GM10248 (cell line): ENCODE measurements around the gene RFK.

Experiments used
- CTCF ChIA-PET: fragments of 300-600 bp; sonication (Branson Sonifier 250); formaldehyde crosslinking; extraction: SDS; loops from one replicate; lab custom pipeline; 2021; ENCODE audit warnings: antibody characterized with exemption; lab: Yijun Ruan, JAX
- POLR2A ChIA-PET: fragments of 350-650 bp; sonication (Branson Sonifier 250); formaldehyde crosslinking; extraction: SDS; loops from one replicate; lab custom pipeline; 2020; ENCODE audit warnings: antibody characterized with exemption; lab: Yijun Ruan, JAX
- DNase-seq: peaks from one replicate; pipeline ENCODE4 v3.0.0; 2012; ENCODE audit errors: extremely low spot score
- TF ChIP-seq, protein P1 (sequence below): IDR thresholded peaks from 2 replicates; pipeline ENCODE4 v1.5.1; 2012; ENCODE audit warnings: mild to moderate bottlenecking, low read depth; ENCODE audit errors: extremely low read depth, missing control alignments, control extremely low read depth

Gene RFK

DNA sequence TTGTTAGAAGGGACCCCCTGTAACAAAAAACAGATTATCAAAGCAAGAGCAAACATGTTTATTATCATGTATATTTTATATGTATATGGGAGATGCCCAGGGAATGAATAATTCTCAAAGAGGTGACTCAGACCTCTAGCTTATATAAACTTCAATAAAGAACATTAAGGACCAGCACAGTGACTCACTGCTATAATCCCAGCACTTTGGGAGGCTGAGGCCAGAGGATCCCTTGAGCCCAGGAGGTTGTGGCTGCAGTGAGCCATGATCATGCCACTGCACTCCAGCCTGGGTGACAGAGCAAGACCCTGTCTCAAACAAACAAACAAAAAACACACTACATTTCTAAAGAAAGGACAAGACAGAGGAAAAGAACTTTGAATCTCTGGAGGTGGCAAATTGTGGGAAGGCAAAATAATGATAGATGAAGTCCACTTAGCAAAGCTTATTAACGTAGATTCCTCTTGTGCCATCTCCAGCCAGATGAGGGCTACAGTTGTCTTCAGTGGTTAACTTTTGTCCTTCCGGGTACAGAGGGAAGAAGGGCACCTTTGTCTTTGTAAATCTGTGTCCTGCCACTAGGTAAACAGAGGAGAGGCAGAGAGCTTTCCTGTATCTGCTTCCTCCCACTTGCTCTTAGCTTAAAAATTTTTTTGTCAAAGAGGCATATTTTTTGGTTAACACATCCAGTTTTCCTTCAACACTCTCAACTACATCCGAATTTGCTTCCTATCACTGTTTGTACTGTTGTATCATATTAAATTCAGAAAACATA, 7.5 kb upstream of the RFK start:
- DNase-seq = no peak
- POLR2A ChIA-PET = no interaction called here

DNA sequence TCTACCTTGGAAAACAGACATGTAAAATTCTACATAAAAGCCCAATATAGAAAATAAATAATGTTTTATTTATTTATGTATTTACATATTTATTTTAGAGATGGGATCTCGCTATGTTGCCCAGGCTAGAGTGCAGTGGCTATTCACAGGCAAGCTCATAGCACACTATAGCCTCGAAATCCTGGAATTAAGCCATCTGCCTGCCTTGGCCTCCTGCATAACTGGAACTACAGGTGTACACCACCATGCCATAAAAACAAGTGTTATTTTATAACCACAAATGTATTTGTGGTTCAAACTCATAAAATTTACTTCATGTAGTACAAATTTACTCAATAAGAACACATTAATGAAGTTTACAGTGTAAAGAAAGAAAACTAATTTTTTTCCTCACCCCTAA, 7.0 kb upstream of the RFK start:
- CTCF ChIA-PET = interaction anchor here (0.9 to 4.0 kb wide), 9 partner anchors 16 to 304 kb away, joined by 3 to 15 read pairs (median 3); partner anchors contain the start of gene GCNT1

More for the DNA sequence above, 7.5 kb upstream of the RFK start:
- CTCF ChIA-PET = interaction anchor here (1.1 to 4.0 kb wide), 9 partner anchors 7 to 302 kb away, joined by 3 to 15 read pairs (median 4); partner anchors contain the start of genes GCNT1 and RFK
- TF ChIP-seq, protein P1, sequence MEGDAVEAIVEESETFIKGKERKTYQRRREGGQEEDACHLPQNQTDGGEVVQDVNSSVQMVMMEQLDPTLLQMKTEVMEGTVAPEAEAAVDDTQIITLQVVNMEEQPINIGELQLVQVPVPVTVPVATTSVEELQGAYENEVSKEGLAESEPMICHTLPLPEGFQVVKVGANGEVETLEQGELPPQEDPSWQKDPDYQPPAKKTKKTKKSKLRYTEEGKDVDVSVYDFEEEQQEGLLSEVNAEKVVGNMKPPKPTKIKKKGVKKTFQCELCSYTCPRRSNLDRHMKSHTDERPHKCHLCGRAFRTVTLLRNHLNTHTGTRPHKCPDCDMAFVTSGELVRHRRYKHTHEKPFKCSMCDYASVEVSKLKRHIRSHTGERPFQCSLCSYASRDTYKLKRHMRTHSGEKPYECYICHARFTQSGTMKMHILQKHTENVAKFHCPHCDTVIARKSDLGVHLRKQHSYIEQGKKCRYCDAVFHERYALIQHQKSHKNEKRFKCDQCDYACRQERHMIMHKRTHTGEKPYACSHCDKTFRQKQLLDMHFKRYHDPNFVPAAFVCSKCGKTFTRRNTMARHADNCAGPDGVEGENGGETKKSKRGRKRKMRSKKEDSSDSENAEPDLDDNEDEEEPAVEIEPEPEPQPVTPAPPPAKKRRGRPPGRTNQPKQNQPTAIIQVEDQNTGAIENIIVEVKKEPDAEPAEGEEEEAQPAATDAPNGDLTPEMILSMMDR = no peak

DNA sequence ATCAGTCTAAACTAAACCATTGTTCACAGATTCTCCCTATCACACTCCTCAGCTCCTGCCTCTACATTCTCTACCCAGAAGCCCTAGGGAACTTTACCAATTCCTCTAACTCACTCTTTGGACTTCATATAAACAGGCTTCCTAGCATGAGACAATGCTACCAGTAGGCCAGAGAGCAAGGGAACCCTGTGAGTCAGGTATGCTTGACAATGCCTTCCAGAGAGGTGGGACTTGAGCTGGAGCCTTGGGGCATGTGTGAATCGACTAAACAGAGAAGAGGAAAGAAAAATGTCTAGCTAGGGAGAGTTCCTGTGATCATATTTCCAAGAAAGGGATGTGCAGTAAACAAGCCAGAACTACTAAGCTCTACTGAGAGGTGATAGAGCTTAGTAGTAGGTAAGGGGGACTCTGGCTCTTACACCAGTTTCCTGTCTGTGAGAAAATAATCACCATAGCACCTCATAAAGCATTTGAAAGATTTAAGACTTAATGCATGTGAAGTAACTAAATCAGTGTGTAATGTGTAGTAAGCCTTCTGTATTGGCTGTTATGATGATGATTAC, 6.4 kb upstream of the RFK start:
- CTCF ChIA-PET = interaction anchor here (0.9 to 4.0 kb wide), 7 partner anchors 17 to 305 kb away, joined by 3 to 15 read pairs (median 3); no protein-coding TSS in a partner anchor
- POLR2A ChIA-PET = no interaction called here
- DNase-seq = no peak

More for the DNA sequence above, 7.0 kb upstream of the RFK start:
- no peak for DNase-seq
- TF ChIP-seq, protein P1 = no peak
- POLR2A ChIA-PET = no interaction called here

DNA sequence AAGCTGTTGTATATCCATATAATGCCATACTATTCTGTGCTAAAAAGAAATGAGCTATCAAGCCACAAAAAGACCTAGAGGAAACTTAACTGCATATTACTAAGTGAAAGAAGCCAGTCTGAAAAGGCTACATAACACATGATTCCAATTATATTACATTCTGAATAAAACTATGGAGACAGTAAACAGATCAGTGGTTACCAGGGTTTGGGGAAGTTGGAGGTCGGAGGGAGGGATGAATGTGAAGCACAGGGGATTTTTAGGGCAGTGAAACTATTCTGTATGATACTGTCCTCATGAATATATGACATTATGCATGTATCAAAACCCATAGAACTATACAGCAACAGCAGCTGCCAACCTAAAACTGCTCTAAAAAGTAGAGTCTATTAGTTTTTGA, 5.6 kb upstream of the RFK start:
- TF ChIP-seq, protein P1 = no peak
- DNase-seq = no peak
- CTCF ChIA-PET = interaction anchor here (1.1 to 4.0 kb wide), 7 partner anchors 16 to 305 kb away, joined by 3 to 15 read pairs (median 3); no protein-coding TSS in a partner anchor
- POLR2A ChIA-PET = no interaction called here

More for the DNA sequence above, 6.4 kb upstream of the RFK start:
- TF ChIP-seq, protein P1 = no peak

DNA sequence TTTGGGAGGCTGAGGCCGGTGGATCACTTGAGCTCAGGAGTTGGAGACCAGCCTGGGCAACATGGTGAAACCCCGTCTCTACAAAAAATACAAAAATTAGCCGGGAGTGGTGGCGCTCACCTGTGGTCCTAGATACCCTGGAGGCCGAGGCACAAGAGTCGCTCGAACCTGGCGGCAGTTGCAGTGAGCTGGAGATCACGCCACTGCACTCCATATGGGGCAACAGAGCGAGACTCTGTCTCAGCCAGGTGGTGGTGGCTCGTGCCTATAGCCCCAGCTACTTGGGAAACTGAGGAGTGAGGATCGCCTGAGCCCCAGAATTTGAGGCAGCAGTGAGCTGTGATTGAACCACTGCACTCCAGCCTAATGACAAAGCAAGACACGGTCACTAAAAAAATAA, 2.4 kb upstream of the RFK start:
- no peak for DNase-seq
- CTCF ChIA-PET = interaction anchor here (0.9 kb wide), 1 partner anchor 267 kb away, joined by 3 read pairs; no protein-coding TSS in a partner anchor
- TF ChIP-seq, protein P1 = no peak
- POLR2A ChIA-PET = no interaction called here

DNA sequence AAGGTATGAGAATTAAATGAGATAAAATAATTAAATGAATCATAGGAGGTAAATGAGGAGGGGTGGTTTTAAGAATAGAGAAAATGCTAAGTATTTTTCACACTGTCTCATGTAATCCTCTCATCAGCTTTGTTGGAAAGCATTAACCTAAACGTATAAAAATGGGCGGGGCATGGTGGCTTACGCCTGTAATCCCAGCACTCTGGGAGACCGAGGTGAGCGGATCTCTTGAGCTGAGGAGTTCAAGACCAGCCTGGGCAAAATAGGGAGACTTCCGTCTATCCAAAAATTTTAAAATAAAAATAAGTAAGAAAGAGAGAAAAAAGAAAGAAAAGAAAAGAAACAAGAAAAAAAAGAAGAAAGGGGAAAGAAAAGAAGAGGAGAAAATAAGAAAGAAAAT, 1.9 kb upstream of the RFK start:
- DNase-seq = no peak
- POLR2A ChIA-PET = no interaction called here
- TF ChIP-seq, protein P1 = no peak
- CTCF ChIA-PET = interaction anchor here (0.9 kb wide), 1 partner anchor 267 kb away, joined by 3 read pairs; no protein-coding TSS in a partner anchor
